Astrocyte (in vitro differentiated cells and primary cell): ENCODE measurements around the gene CHAC1. TPM values are rescaled to one million over a fixed set of nuclear protein-coding genes. Genes with fewer than 3 reads are reported as not detected.

Source experiments
- DNase-seq: peaks from one replicate; pipeline ENCODE4 v3.0.0-alpha.2; 2010; ENCODE audit warnings: low read depth
- FAIRE-seq: peaks from 2 replicates; lab custom pipeline; 2011; peaks lifted over from hg19 to GRCh38; lab: Jason Lieb, UNC
- H2AFZ ChIP-seq: 2 replicates; pipeline ENCODE4 v1.6.0; 2012; ENCODE audit warnings: low read depth, low read length, inconsistent platforms
- H3K27ac ChIP-seq: 2 replicates; pipeline ENCODE4 v1.5.1; 2011; ENCODE audit warnings: low read depth, low read length, inconsistent platforms
- H3K27me3 ChIP-seq: 2 replicates; pipeline ENCODE4 v1.6.0; 2011; ENCODE audit warnings: low read length, inconsistent platforms; ENCODE audit not compliant: insufficient read depth
- H3K36me3 ChIP-seq: 2 replicates; pipeline ENCODE4 v1.5.1; 2011; ENCODE audit warnings: low read length, inconsistent platforms; ENCODE audit not compliant: insufficient read depth
- H3K4me1 ChIP-seq: 2 replicates; pipeline ENCODE4 v1.5.1; 2011; ENCODE audit warnings: low read length, inconsistent platforms; ENCODE audit not compliant: insufficient read depth
- H3K4me2 ChIP-seq: 2 replicates; pipeline ENCODE4 v1.6.0; 2012; ENCODE audit warnings: low read length, inconsistent platforms
- H3K4me3 ChIP-seq: 2 replicates; pipeline ENCODE4 v1.5.1; 2011; ENCODE audit warnings: low read depth, mild to moderate bottlenecking, low read length, inconsistent platforms; ENCODE audit not compliant: insufficient read depth
- H3K79me2 ChIP-seq: 2 replicates; pipeline ENCODE4 v1.6.0; 2012; ENCODE audit warnings: mild to moderate bottlenecking, low read length, inconsistent platforms; ENCODE audit not compliant: insufficient read depth
- H3K9ac ChIP-seq: 2 replicates; pipeline ENCODE4 v1.6.0; 2012; ENCODE audit warnings: mild to moderate bottlenecking, low read length, inconsistent platforms
- H3K9me3 ChIP-seq: 2 replicates; pipeline ENCODE4 v1.5.1; 2012; ENCODE audit warnings: low read depth, mild to moderate bottlenecking, low read length, inconsistent platforms; ENCODE audit not compliant: insufficient read depth
- H4K20me1 ChIP-seq: 2 replicates; pipeline ENCODE4 v1.6.0; 2012; ENCODE audit warnings: low read length, inconsistent platforms; ENCODE audit not compliant: insufficient read depth
- H3K27ac Mint-ChIP-seq: one replicate; pipeline ENCODE4 v1.8.0; 2021; ENCODE audit warnings: mild to moderate bottlenecking, mixed read lengths; ENCODE audit not compliant: unreplicated experiment
- H3K27me3 Mint-ChIP-seq: one replicate; pipeline ENCODE4 v1.8.0; 2021; ENCODE audit warnings: low read depth, mixed read lengths; ENCODE audit not compliant: unreplicated experiment
- H3K36me3 Mint-ChIP-seq: one replicate; pipeline ENCODE4 v1.8.0; 2021; ENCODE audit warnings: low read depth, mixed read lengths; ENCODE audit not compliant: unreplicated experiment
- H3K4me1 Mint-ChIP-seq: one replicate; pipeline ENCODE4 v1.8.0; 2021; ENCODE audit warnings: low read depth, mixed read lengths; ENCODE audit not compliant: unreplicated experiment
- H3K4me3 Mint-ChIP-seq: one replicate; pipeline ENCODE4 v1.8.0; 2021; ENCODE audit warnings: mild to moderate bottlenecking, moderate library complexity, mixed read lengths; ENCODE audit not compliant: unreplicated experiment
- H3K9me3 Mint-ChIP-seq: one replicate; pipeline ENCODE4 v1.8.0; 2021; ENCODE audit warnings: mild to moderate bottlenecking, mixed read lengths; ENCODE audit not compliant: unreplicated experiment
- CTCF ChIP-seq: IDR thresholded peaks from 2 replicates; pipeline ENCODE4 v1.5.1; 2011; ENCODE audit warnings: low read depth, mild to moderate bottlenecking, inconsistent platforms, low read length, moderate library complexity; ENCODE audit not compliant: insufficient read depth
- EZH2 ChIP-seq: IDR thresholded peaks from 2 replicates; pipeline ENCODE4 v1.6.1; 2012; ENCODE audit warnings: mild to moderate bottlenecking, low read length, inconsistent platforms; ENCODE audit not compliant: insufficient read depth
- total RNA-seq: library from RNA; stranded (reverse); gene quantifications from 2 replicates; pipeline ENCODE4 v1.2.1, GENCODE V29; 2021

CHAC1 gene
- total RNA-seq, 1 donor from 2014 or later: 55.9 TPM

GRCh38 chr15:40911693-40912092 lies 41.6 kb upstream of the CHAC1 start:
- no peak overlapping the region for H3K4me2 ChIP-seq
- H3K9ac ChIP-seq: no peak overlapping the region
- H3K79me2 ChIP-seq: no peaks in the 10 kb centered on the region
- H3K27me3 Mint-ChIP-seq: peaks cover 15% of the 10 kb centered on the region
- H3K36me3 Mint-ChIP-seq: peaks cover 8% of the 10 kb centered on the region
- no peak overlapping the region for H2AFZ ChIP-seq
- no peaks in the 10 kb centered on the region for H3K4me1 Mint-ChIP-seq
- H3K27ac ChIP-seq: no peak overlapping the region
- H3K4me3 ChIP-seq: no peak overlapping the region
- H4K20me1 ChIP-seq: no peaks in the 10 kb centered on the region
- no peaks in the 10 kb centered on the region for H3K36me3 ChIP-seq
- peaks cover 8% of the 10 kb centered on the region for H3K4me1 ChIP-seq
- no peaks in the 10 kb centered on the region for H3K27me3 ChIP-seq
- FAIRE-seq (no peak), DNase-seq (no peak)
- H3K4me3 Mint-ChIP-seq: no peak overlapping the region
- no peak overlapping the region for H3K27ac Mint-ChIP-seq
- no peak for TF ChIP-seq CTCF
- no peaks in the 10 kb centered on the region for H3K9me3 ChIP-seq
- no peaks in the 10 kb centered on the region for H3K9me3 Mint-ChIP-seq

- TF ChIP-seq EZH2 (no peak), CTCF (no peak)
These were observed 40.8 kb upstream of the CHAC1 start for GRCh38 chr15:40912478-40912877.

GRCh38 chr15:40914013-40914412 lies 39.3 kb upstream of the CHAC1 start:
- Histone ChIP-seq H3K4me2 (no peak overlapping the region), H3K27ac (no peak overlapping the region), H3K4me1 (peaks cover 10% of the 10 kb centered on the region), H3K36me3 (no peaks in the 10 kb centered on the region), H3K9me3 (no peaks in the 10 kb centered on the region), H3K4me3 (no peak overlapping the region), H4K20me1 (no peaks in the 10 kb centered on the region), H3K9ac (no peak overlapping the region), H3K27me3 (no peaks in the 10 kb centered on the region), H3K79me2 (no peaks in the 10 kb centered on the region), H2AFZ (no peak overlapping the region)
- H3K4me3 Mint-ChIP-seq: no peak overlapping the region
- FAIRE-seq (peak; percentile 47), DNase-seq (no peak)
- peaks cover 3% of the 10 kb centered on the region for H3K4me1 Mint-ChIP-seq
- no peaks in the 10 kb centered on the region for H3K9me3 Mint-ChIP-seq
- H3K27me3 Mint-ChIP-seq: peaks cover 31% of the 10 kb centered on the region
- no peak for TF ChIP-seq CTCF
- no peak for TF ChIP-seq EZH2
- H3K36me3 Mint-ChIP-seq: peaks cover 7% of the 10 kb centered on the region
- H3K27ac Mint-ChIP-seq: no peak overlapping the region

More at GRCh38 chr15:40912478-40912877, 40.8 kb upstream of the CHAC1 start:
- no peak overlapping the region for H3K27ac ChIP-seq
- Mint-ChIP-seq H3K4me1 (no peaks in the 10 kb centered on the region), H3K27ac (no peak overlapping the region), H3K9me3 (no peaks in the 10 kb centered on the region), H3K36me3 (peaks cover 8% of the 10 kb centered on the region), H3K4me3 (no peak overlapping the region), H3K27me3 (peaks cover 22% of the 10 kb centered on the region)
- no peak for FAIRE-seq
- peaks cover under 1% of the 10 kb centered on the region for H3K4me1 ChIP-seq
- no peaks in the 10 kb centered on the region for H3K9me3 ChIP-seq
- no peaks in the 10 kb centered on the region for H3K27me3 ChIP-seq
- DNase-seq: no peak
- no peaks in the 10 kb centered on the region for H3K79me2 ChIP-seq
- no peak overlapping the region for H2AFZ ChIP-seq
- no peak overlapping the region for H3K9ac ChIP-seq
- H3K4me2 ChIP-seq: no peak overlapping the region
- no peak overlapping the region for H3K4me3 ChIP-seq
- no peaks in the 10 kb centered on the region for H3K36me3 ChIP-seq
- H4K20me1 ChIP-seq: no peaks in the 10 kb centered on the region
